K562 (cell line): ENCODE results near the gene CACTIN. TPM values are rescaled to one million over a fixed set of nuclear protein-coding genes. Genes with fewer than 3 reads are reported as not detected.

ENCODE experiments used
- CREM ChIP-seq: IDR thresholded peaks from 2 replicates; pipeline ENCODE4 v1.6.1; 2014; ENCODE audit warnings: antibody characterized with exemption, low read depth
- ESRRA ChIP-seq: fragments of 450-650 bp; IDR thresholded peaks from 2 replicates; pipeline ENCODE4 v1.6.1; 2014; ENCODE audit warnings: low read depth, mild to moderate bottlenecking, moderate library complexity, borderline replicate concordance
- GATAD2B ChIP-seq: fragments of 450-650 bp; IDR thresholded peaks from 2 replicates; pipeline ENCODE4 v1.6.1; 2017; ENCODE audit warnings: mild to moderate bottlenecking, borderline replicate concordance
- HDGF ChIP-seq: fragments of 450-650 bp; IDR thresholded peaks from 2 replicates; pipeline ENCODE4 v1.6.1; 2016
- KLF10 ChIP-seq: fragments of 250-450 bp; sonication (Bioruptor Pico); IDR thresholded peaks from 2 replicates; pipeline ENCODE4 v1.6.1; 2021; ENCODE audit warnings: matching md5 sums
- L3MBTL2 ChIP-seq: fragments of 450-650 bp; IDR thresholded peaks from 2 replicates; pipeline ENCODE4 v1.6.1; 2016; ENCODE audit warnings: mild to moderate bottlenecking, moderate library complexity
- LEF1 ChIP-seq: fragments of 450-650 bp; IDR thresholded peaks from 2 replicates; pipeline ENCODE4 v1.6.1; 2016; ENCODE audit warnings: mild to moderate bottlenecking
- MTA3 ChIP-seq: fragments of 450-650 bp; formaldehyde crosslinking; IDR thresholded peaks from 2 replicates; pipeline ENCODE4 v1.6.1; 2017; ENCODE audit warnings: mild to moderate bottlenecking, borderline replicate concordance
- RBFOX2 ChIP-seq: fragments of 200-400 bp; formaldehyde crosslinking; IDR thresholded peaks from 2 replicates; pipeline ENCODE4 v1.6.1; 2017; ENCODE audit warnings: low read depth, mild to moderate bottlenecking, low read length, moderate library complexity
- SAFB ChIP-seq: fragments of 200-400 bp; formaldehyde crosslinking; IDR thresholded peaks from 2 replicates; pipeline ENCODE4 v1.6.1; 2017; ENCODE audit warnings: low read depth, low read length, borderline replicate concordance
- TAF1 ChIP-seq: IDR thresholded peaks from 2 replicates; pipeline ENCODE4 v1.6.1; 2011; ENCODE audit warnings: mild to moderate bottlenecking, low read length, moderate library complexity; ENCODE audit not compliant: insufficient read depth, control insufficient read depth, severe bottlenecking; ENCODE audit errors: extremely low read depth
- TAF7 ChIP-seq: fragments of 450-650 bp; IDR thresholded peaks from 2 replicates; pipeline ENCODE4 v1.6.1; 2016; ENCODE audit warnings: missing genetic modification characterization, missing compliant biosample characterization
- TCF7 ChIP-seq: sonication (generic); IDR thresholded peaks from 2 replicates; pipeline ENCODE4 v1.6.1; 2016; ENCODE audit warnings: antibody characterized with exemption, borderline replicate concordance
- ZNF584 ChIP-seq: fragments of 200-800 bp; sonication (Bioruptor generic); IDR thresholded peaks from 2 replicates; pipeline ENCODE4 v1.6.1; 2016; ENCODE audit warnings: low read depth, mild to moderate bottlenecking, missing genetic modification characterization, missing compliant biosample characterization
- polyA plus RNA-seq, 8 experiments: library from polyadenylated mRNA; depleted of rRNA in 4 of 8; stranded (reverse) in 5 of 8; unstranded in 3 of 8; fragments of >200 nt; fragmentation: Nextera tagmentation in 2 of 8; fragmentation: Illumina TruSeq in 1 of 8; extraction: Ambion mirVana in 2 of 8; extraction: Trizol in 1 of 8; gene quantifications; 2 replicates each; pipeline versions ENCODE4 v1.2.1 to v1.2.3, GENCODE V29; 2011 to 2014; ENCODE audit warnings: inconsistent platforms in 1 of 8, missing spikeins in 1 of 8
- total RNA-seq, 7 experiments: library from RNA; depleted of rRNA in 6 of 7; stranded (reverse); fragments of >200 nt in 6 of 7; fragmentation: Illumina TruSeq in 2 of 7; extraction: Trizol in 2 of 7; gene quantifications; 2 replicates each; pipeline versions ENCODE4 v1.2.1 to v1.2.3, GENCODE V29; 2011 to 2021; ENCODE audit warnings: low replicate concordance in 1 of 7
- TF ChIP-seq, protein P1 (sequence below): fragments of 250-450 bp; sonication (Bioruptor Pico); IDR thresholded peaks from 2 replicates; pipeline ENCODE4 v1.9.0; 2021; ENCODE audit warnings: mild to moderate bottlenecking, inconsistent platforms
- TF ChIP-seq, protein P2 (sequence below), 3 experiments: fragments of 200-800 bp in 1 of 3; sonication (Bioruptor generic) in 1 of 3; sonication (generic) in 1 of 3; formaldehyde crosslinking in 1 of 3; IDR thresholded peaks; 2 replicates each; pipeline versions ENCODE4 v1.6.1 to v1.8.0; 2016 to 2022; ENCODE audit warnings: mild to moderate bottlenecking in 2 of 3, missing compliant biosample characterization in 2 of 3, missing genetic modification characterization in 2 of 3, missing genetic modification reagents in 1 of 3
- TF ChIP-seq, protein P3 (sequence below): fragments of 200-800 bp; sonication (Bioruptor generic); IDR thresholded peaks from 2 replicates; pipeline ENCODE4 v1.6.1; 2017; ENCODE audit warnings: missing genetic modification characterization, missing compliant biosample characterization
- TF ChIP-seq, protein P4 (sequence below): fragments of 450-650 bp; IDR thresholded peaks from 2 replicates; pipeline ENCODE4 v1.6.1; 2016
- TF ChIP-seq, protein P5 (sequence below): fragments of 450-650 bp; formaldehyde crosslinking; IDR thresholded peaks from 2 replicates; pipeline ENCODE4 v1.4.0; 2022; ENCODE audit warnings: missing genetic modification characterization

The CACTIN gene
- total and polyA plus RNA-seq, 9 of the 15 experiments (the other 6 are each of a cell fraction or from before 2014, with no cell fraction given), result 0.15 to 49.2 (median 15.0) TPM

DNA sequence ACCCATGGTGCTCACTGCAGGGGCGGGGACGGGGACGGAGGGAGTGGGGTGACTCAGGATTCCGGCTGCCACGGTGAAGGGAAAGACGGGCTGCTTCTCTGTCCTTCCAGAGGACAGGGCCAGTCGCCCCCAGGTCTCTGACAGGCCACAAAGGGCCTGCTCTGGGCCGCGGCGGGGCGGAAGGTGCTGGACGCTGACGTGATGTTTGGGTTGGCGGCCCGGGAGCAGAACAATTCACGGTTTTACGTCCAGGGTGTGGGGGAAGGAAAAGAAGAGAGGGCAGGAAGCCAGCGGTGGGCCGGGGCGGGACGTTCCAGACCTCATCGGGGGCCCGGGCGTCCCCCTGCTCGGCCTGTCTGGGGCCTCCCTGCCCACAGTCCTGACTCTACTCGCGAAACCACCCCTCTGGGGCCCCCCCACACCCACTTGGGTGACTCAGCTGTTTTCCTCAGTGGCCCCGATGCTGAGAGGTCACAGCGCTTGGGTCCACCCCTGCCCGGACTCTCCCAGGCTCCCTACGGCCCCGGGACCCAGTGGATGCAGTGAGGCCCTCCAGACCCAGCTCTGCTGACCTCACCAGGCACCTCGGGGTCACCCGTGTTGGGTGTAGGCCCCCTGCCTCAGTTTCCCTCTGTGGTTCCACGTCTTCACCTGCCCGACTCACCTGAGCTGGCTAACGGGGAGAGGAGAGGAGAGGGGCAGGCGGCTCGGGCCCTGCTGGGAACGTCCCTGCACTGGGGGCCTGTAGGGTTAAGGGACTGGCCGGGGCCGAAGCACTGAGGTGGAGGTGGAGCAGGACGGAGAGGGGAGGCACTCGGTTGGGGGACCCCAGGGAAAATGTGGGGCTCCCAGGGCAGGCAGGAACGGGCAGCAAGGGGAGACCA is 44.4 kb upstream of the CACTIN start (continued):
- TF ChIP-seq RBFOX2, result peak; percentile 78
- peak; percentile 51 for TF ChIP-seq TAF1
- TF ChIP-seq GATAD2B, result peak; percentile 86
- TF ChIP-seq SAFB, result peak; percentile 9; the same call in 1 of the 2 replicates
- TF ChIP-seq TAF7 (tag), result 0 out of 2 replicates have a peak, but pooled peaks have one; percentile 8
- 0 out of 2 replicates have a peak, but pooled peaks have one; percentile 27 for TF ChIP-seq MTA3
- TF ChIP-seq, protein P1, sequence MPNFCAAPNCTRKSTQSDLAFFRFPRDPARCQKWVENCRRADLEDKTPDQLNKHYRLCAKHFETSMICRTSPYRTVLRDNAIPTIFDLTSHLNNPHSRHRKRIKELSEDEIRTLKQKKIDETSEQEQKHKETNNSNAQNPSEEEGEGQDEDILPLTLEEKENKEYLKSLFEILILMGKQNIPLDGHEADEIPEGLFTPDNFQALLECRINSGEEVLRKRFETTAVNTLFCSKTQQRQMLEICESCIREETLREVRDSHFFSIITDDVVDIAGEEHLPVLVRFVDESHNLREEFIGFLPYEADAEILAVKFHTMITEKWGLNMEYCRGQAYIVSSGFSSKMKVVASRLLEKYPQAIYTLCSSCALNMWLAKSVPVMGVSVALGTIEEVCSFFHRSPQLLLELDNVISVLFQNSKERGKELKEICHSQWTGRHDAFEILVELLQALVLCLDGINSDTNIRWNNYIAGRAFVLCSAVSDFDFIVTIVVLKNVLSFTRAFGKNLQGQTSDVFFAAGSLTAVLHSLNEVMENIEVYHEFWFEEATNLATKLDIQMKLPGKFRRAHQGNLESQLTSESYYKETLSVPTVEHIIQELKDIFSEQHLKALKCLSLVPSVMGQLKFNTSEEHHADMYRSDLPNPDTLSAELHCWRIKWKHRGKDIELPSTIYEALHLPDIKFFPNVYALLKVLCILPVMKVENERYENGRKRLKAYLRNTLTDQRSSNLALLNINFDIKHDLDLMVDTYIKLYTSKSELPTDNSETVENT (CRISPR knock-in tag), result 0 out of 2 replicates have a peak, but pooled peaks have one; percentile 17
- peak; percentile 39; the same call in 1 of the 2 replicates for TF ChIP-seq ESRRA
- TF ChIP-seq, protein P2, sequence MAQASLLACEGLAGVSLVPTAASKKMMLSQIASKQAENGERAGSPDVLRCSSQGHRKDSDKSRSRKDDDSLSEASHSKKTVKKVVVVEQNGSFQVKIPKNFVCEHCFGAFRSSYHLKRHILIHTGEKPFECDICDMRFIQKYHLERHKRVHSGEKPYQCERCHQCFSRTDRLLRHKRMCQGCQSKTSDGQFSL (CRISPR knock-in tag; IDR thresholded peaks at IDR 0.05), result peak; percentile 89
- TF ChIP-seq, protein P2 (tag; IDR thresholded peaks at IDR 0.05), result peak in 1 of 2 experiments; percentile 89; a peak in 2 of 4 replicates
- peak; percentile 27; the same call in 1 of the 2 replicates for TF ChIP-seq L3MBTL2
- peak; percentile 68; the same call in 1 of the 2 replicates for TF ChIP-seq LEF1
- TF ChIP-seq ZNF584 (CRISPR knock-in tag), result no peak; the same call in 1 of the 2 replicates
- no peak for TF ChIP-seq TCF7
- TF ChIP-seq, protein P3, sequence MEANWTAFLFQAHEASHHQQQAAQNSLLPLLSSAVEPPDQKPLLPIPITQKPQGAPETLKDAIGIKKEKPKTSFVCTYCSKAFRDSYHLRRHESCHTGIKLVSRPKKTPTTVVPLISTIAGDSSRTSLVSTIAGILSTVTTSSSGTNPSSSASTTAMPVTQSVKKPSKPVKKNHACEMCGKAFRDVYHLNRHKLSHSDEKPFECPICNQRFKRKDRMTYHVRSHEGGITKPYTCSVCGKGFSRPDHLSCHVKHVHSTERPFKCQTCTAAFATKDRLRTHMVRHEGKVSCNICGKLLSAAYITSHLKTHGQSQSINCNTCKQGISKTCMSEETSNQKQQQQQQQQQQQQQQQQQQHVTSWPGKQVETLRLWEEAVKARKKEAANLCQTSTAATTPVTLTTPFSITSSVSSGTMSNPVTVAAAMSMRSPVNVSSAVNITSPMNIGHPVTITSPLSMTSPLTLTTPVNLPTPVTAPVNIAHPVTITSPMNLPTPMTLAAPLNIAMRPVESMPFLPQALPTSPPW (CRISPR knock-in tag), result peak; percentile 80
- TF ChIP-seq, protein P4, sequence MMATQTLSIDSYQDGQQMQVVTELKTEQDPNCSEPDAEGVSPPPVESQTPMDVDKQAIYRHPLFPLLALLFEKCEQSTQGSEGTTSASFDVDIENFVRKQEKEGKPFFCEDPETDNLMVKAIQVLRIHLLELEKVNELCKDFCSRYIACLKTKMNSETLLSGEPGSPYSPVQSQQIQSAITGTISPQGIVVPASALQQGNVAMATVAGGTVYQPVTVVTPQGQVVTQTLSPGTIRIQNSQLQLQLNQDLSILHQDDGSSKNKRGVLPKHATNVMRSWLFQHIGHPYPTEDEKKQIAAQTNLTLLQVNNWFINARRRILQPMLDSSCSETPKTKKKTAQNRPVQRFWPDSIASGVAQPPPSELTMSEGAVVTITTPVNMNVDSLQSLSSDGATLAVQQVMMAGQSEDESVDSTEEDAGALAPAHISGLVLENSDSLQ, result peak; percentile 28; the same call in 1 of the 2 replicates
- TF ChIP-seq, protein P5, sequence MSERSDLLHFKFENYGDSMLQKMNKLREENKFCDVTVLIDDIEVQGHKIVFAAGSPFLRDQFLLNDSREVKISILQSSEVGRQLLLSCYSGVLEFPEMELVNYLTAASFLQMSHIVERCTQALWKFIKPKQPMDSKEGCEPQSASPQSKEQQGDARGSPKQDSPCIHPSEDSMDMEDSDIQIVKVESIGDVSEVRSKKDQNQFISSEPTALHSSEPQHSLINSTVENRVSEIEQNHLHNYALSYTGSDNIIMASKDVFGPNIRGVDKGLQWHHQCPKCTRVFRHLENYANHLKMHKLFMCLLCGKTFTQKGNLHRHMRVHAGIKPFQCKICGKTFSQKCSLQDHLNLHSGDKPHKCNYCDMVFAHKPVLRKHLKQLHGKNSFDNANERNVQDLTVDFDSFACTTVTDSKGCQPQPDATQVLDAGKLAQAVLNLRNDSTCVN, result peak; percentile 52; the same call in 1 of the 2 replicates
- no peak for TF ChIP-seq KLF10 (CRISPR knock-in tag)
- peak; percentile 53; the same call in 1 of the 2 replicates for TF ChIP-seq CREM
- TF ChIP-seq HDGF, result peak; percentile 55
